Endodermal cell (in vitro differentiated cells): ENCODE results near the gene WSCD1. TPM values are rescaled to one million over a fixed set of nuclear protein-coding genes. Genes with fewer than 3 reads are reported as not detected.

Source experiments
- DNase-seq: peaks from one replicate; pipeline ENCODE4 v3.0.0-alpha.2; 2017
- H3K27ac ChIP-seq: 2 replicates; pipeline ENCODE4 v1.5.1; 2013; ENCODE audit warnings: mild to moderate bottlenecking, low read depth, low read length, moderate library complexity
- H3K27me3 ChIP-seq: 2 replicates; pipeline ENCODE4 v1.6.1; 2013; ENCODE audit warnings: mild to moderate bottlenecking, low read length, moderate library complexity; ENCODE audit not compliant: insufficient read depth, control insufficient read depth, poor library complexity, severe bottlenecking
- H3K36me3 ChIP-seq: 2 replicates; pipeline ENCODE4 v1.7.0; 2013; ENCODE audit warnings: mild to moderate bottlenecking, low read length, moderate library complexity; ENCODE audit not compliant: control insufficient read depth, insufficient read depth
- H3K4me1 ChIP-seq: one replicate; pipeline ENCODE4 v1.7.0; 2013; ENCODE audit warnings: low read length; ENCODE audit not compliant: control insufficient read depth, insufficient read depth
- H3K4me3 ChIP-seq: 2 replicates; pipeline ENCODE4 v1.5.1; 2013; ENCODE audit warnings: mild to moderate bottlenecking, low read length, moderate library complexity
- H3K9ac ChIP-seq: 2 replicates; pipeline ENCODE4 v1.6.1; 2013; ENCODE audit warnings: mild to moderate bottlenecking, low read length, moderate library complexity; ENCODE audit not compliant: poor library complexity, severe bottlenecking; ENCODE audit errors: extremely low read depth
- H3K9me3 ChIP-seq: 2 replicates; pipeline ENCODE4 v1.6.1; 2013; ENCODE audit warnings: mild to moderate bottlenecking, low read length, moderate library complexity; ENCODE audit not compliant: control insufficient read depth
- H3K27ac Mint-ChIP-seq: 2 replicates; pipeline ENCODE4 v1.8.0; 2020; ENCODE audit warnings: mixed read lengths
- H3K27me3 Mint-ChIP-seq: 2 replicates; pipeline ENCODE4 v1.8.0; 2021; ENCODE audit warnings: mild to moderate bottlenecking, mixed read lengths; ENCODE audit not compliant: insufficient read depth
- H3K36me3 Mint-ChIP-seq: 2 replicates; pipeline ENCODE4 v1.8.0; 2020; ENCODE audit warnings: low read depth, mixed read lengths
- H3K4me1 Mint-ChIP-seq: 2 replicates; pipeline ENCODE4 v1.8.0; 2020; ENCODE audit warnings: mixed read lengths
- H3K4me3 Mint-ChIP-seq: 2 replicates; pipeline ENCODE4 v1.8.0; 2020; ENCODE audit warnings: mild to moderate bottlenecking, moderate library complexity, mixed read lengths
- H3K9me3 Mint-ChIP-seq: 2 replicates; pipeline ENCODE4 v1.8.0; 2020; ENCODE audit warnings: mild to moderate bottlenecking, mixed read lengths
- CTCF ChIP-seq: fragments of 200-600 bp; sonication (generic); conservative IDR thresholded peaks from 2 replicates; pipeline ENCODE4 v1.5.0; 2021; ENCODE audit warnings: antibody characterized with exemption, mild to moderate bottlenecking
- WGBS, 2 experiments: methylation state at CpG; one replicate each; pipeline versions ENCODE4 v1.1.5 to v1.1.7; 2013; ENCODE audit warnings: missing lambda C conversion rate in 2 of 2, mixed read lengths in 1 of 2; ENCODE audit not compliant: insufficient coverage in 1 of 2, insufficient read length in 1 of 2; 5-methylcytosine and 5-hydroxymethylcytosine counted together
- total RNA-seq, 2 donors: library from RNA; stranded (reverse); fragmentation: NEBNext Ultra II Directional in 1 of 2; extraction: Animal tissue kit (Norgen Biotek cat#: 25700) in 1 of 2; gene quantifications; 2 replicates in 1 of 2; 3 replicates in 1 of 2; pipeline ENCODE4 v1.2.1, GENCODE V29; 2021

Gene WSCD1
- total RNA-seq, 2 donors from 2014 or later: 6.5 to 7.7 TPM

- TF ChIP-seq CTCF: no peak
- Histone ChIP-seq H3K27ac (peak overlapping the region; percentile 7), H3K9ac (no peak overlapping the region), H3K4me1 (no peaks in the 10 kb centered on the region), H3K27me3 (peaks cover 5% of the 10 kb centered on the region), H3K36me3 (no peaks in the 10 kb centered on the region), H3K9me3 (no peaks in the 10 kb centered on the region), H3K4me3 (no peak overlapping the region)
- peaks cover 8% of the 10 kb centered on the region for H3K4me1 Mint-ChIP-seq
- no peak for DNase-seq
- WGBS, 2 experiments: 93% methylated on average over 4 to 8 of the region's 8 CpGs
- no peaks in the 10 kb centered on the region for H3K36me3 Mint-ChIP-seq
- H3K27me3 Mint-ChIP-seq: peaks cover 52% of the 10 kb centered on the region
- H3K27ac Mint-ChIP-seq: no peak overlapping the region
- H3K4me3 Mint-ChIP-seq: no peak overlapping the region
- no peaks in the 10 kb centered on the region for H3K9me3 Mint-ChIP-seq
Observed at GRCh38 chr17:6059406-6059805, 10.8 kb upstream of the WSCD1 start.

- no peak overlapping the region for H3K4me3 Mint-ChIP-seq
- H3K27ac Mint-ChIP-seq: no peak overlapping the region
- Histone ChIP-seq H3K4me3 (no peak overlapping the region), H3K4me1 (no peaks in the 10 kb centered on the region), H3K9ac (no peak overlapping the region), H3K27me3 (peaks cover 15% of the 10 kb centered on the region), H3K27ac (no peak overlapping the region), H3K36me3 (no peaks in the 10 kb centered on the region), H3K9me3 (no peaks in the 10 kb centered on the region)
- TF ChIP-seq CTCF: no peak
- H3K27me3 Mint-ChIP-seq: peaks cover 60% of the 10 kb centered on the region
- no peak for DNase-seq
- H3K36me3 Mint-ChIP-seq: no peaks in the 10 kb centered on the region
- H3K4me1 Mint-ChIP-seq: peaks cover 8% of the 10 kb centered on the region
- no peaks in the 10 kb centered on the region for H3K9me3 Mint-ChIP-seq
- WGBS, 2 experiments: 91 to 92% methylated on average over 3 to 5 of the region's 5 CpGs
Observed at GRCh38 chr17:6061290-6061689, 8.9 kb upstream of the WSCD1 start.

GRCh38 chr17:6064868-6065267, 5.3 kb upstream of the WSCD1 start:
- Mint-ChIP-seq H3K4me3 (no peak overlapping the region), H3K27me3 (peaks cover 90% of the 10 kb centered on the region), H3K36me3 (no peaks in the 10 kb centered on the region), H3K9me3 (no peaks in the 10 kb centered on the region), H3K4me1 (peaks cover 7% of the 10 kb centered on the region), H3K27ac (no peak overlapping the region)
- no peak overlapping the region for H3K9ac ChIP-seq
- TF ChIP-seq CTCF: no peak
- DNase-seq: no peak
- H3K36me3 ChIP-seq: no peaks in the 10 kb centered on the region
- WGBS, 2 experiments: 71 to 78% methylated on average over 5 to 6 of the region's 6 CpGs
- H3K27me3 ChIP-seq: peaks cover 47% of the 10 kb centered on the region
- H3K9me3 ChIP-seq: no peaks in the 10 kb centered on the region
- no peak overlapping the region for H3K4me3 ChIP-seq
- no peaks in the 10 kb centered on the region for H3K4me1 ChIP-seq
- H3K27ac ChIP-seq: no peak overlapping the region
